Breast epithelium (tissue), 4 donors: ENCODE measurements around the gene CHCHD1. TPM values are rescaled to one million over a fixed set of nuclear protein-coding genes. Genes with fewer than 3 reads are reported as not detected.
"Not testable (repeated sequence)": the region's sequence is repeated elsewhere in the genome, so short reads cannot be mapped to it uniquely, and the experiment has no call there.

ENCODE experiments used
- DNase-seq, 2 donors: peaks; one replicate each; pipeline ENCODE4 v3.0.0-alpha.2; 2019; ENCODE audit warnings: low spot score in 2 of 2
- H3K27ac ChIP-seq, 2 donors: fragments of 200-600 bp; sonication (generic) in 1 of 2; one replicate each; pipeline ENCODE4 v1.5.1; 2016 to 2019; ENCODE audit warnings: mild to moderate bottlenecking in 1 of 2
- H3K27me3 ChIP-seq, 2 donors: fragments of 200-600 bp; sonication (generic) in 1 of 2; one replicate each; pipeline versions ENCODE4 v1.5.1 to v1.6.0; 2017 to 2019; ENCODE audit warnings: control low read depth in 1 of 2, mild to moderate bottlenecking in 1 of 2
- H3K36me3 ChIP-seq: fragments of 200-600 bp; one replicate; pipeline ENCODE4 v1.5.1; 2019
- H3K4me1 ChIP-seq, 2 donors: fragments of 200-600 bp; sonication (generic); one replicate each; pipeline ENCODE4 v1.5.1; 2016 to 2019; ENCODE audit warnings: control low read depth in 1 of 2
- H3K4me3 ChIP-seq, 3 donors: fragments of 200-600 bp; sonication (generic); 1 replicate in 2 of 3; 2 replicates in 1 of 3; pipeline ENCODE4 v1.5.1; 2016 to 2019; ENCODE audit warnings: mild to moderate bottlenecking in 3 of 3, moderate library complexity in 2 of 3
- H3K9me3 ChIP-seq, 2 donors: fragments of 200-600 bp; sonication (generic) in 1 of 2; one replicate each; pipeline ENCODE4 v1.5.1; 2016 to 2019; ENCODE audit warnings: control low read depth in 1 of 2
- CTCF ChIP-seq, 3 donors: fragments of 450-650 bp; IDR thresholded peaks; one replicate each; pipeline ENCODE4 v1.5.1; 2016 to 2017; ENCODE audit warnings: antibody characterized with exemption in 3 of 3, mild to moderate bottlenecking in 3 of 3, moderate library complexity in 3 of 3
- POLR2A ChIP-seq: fragments of 450-650 bp; IDR thresholded peaks from one replicate; pipeline ENCODE4 v1.6.1; 2016; ENCODE audit warnings: antibody characterized with exemption, mild to moderate bottlenecking, moderate library complexity
- POLR2AphosphoS5 ChIP-seq, 3 donors: sonication (generic); formaldehyde crosslinking; IDR thresholded peaks; one replicate each; pipeline ENCODE4 v1.6.1; 2017; ENCODE audit warnings: antibody characterized with exemption in 3 of 3
- intact Hi-C: fragments of 100-400 bp; cut with DNase I; formaldehyde crosslinking; loops from one replicate; pipeline ENCODE4 v1.15.1; 2023; ENCODE audit warnings: low total_unique reads
- total RNA-seq, 3 donors: library from RNA; depleted of rRNA; stranded (reverse); fragments of >200 nt; gene quantifications; one replicate each; pipeline ENCODE4 v1.1.0, GENCODE V29; 2016

The CHCHD1 gene
- total RNA-seq, 3 donors from 2014 or later: 25.1 to 37.0 (median 29.9) TPM

DNA sequence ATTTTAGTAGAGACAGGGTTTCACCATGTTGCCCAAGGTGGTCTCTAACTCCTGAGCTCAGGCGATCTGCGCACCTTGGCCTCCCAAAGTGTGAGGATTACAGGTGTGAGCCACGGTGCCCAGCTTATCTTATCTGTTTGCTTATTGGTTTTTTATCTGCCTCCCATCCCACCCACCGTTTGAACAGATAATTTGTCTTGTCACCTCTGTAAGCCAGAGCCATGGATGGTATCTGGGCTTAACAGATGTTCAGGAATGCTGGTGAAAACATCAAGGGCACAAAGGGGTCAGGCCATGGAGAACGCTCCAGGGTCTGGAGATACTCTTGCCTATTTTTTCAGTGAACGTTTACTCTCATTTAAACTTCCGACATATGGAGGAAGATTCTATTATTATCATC lies 41.5 kb downstream of the CHCHD1 start:
- intact Hi-C loops: no loop called here
- H3K4me1 ChIP-seq: peaks cover 0 to 12% of the 10 kb centered on the region in 2 donors
- no peaks in the 10 kb centered on the region for H3K9me3 ChIP-seq
- H3K27me3 ChIP-seq: no peaks in the 10 kb centered on the region
- TF ChIP-seq POLR2A (no peak), POLR2AphosphoS5 (IDR thresholded peaks at IDR 0.05) (no peak), CTCF (IDR thresholded peaks at IDR 0.05) (no peak)
- H3K4me3 ChIP-seq: no peak overlapping the region
- no peak overlapping the region for H3K27ac ChIP-seq
- DNase-seq: no peak
- no peaks in the 10 kb centered on the region for H3K36me3 ChIP-seq

GRCh38 chr10:73824146-73824725 lies 42.4 kb downstream of the CHCHD1 start:
- H3K9me3 ChIP-seq: no peaks in the 10 kb centered on the region
- no peaks in the 10 kb centered on the region for H3K36me3 ChIP-seq
- no peak for DNase-seq
- H3K4me3 ChIP-seq: no peak overlapping the region
- no peaks in the 10 kb centered on the region for H3K27me3 ChIP-seq
- intact Hi-C loops: no loop called here
- H3K4me1 ChIP-seq: peaks cover 0 to 8% of the 10 kb centered on the region in 2 donors
- no peak for TF ChIP-seq POLR2AphosphoS5 (IDR thresholded peaks at IDR 0.05)
- TF ChIP-seq POLR2A: no peak
- no peak for TF ChIP-seq CTCF (IDR thresholded peaks at IDR 0.05)
- H3K27ac ChIP-seq: no peak overlapping the region

- Histone ChIP-seq H3K4me1 (no peaks in the 10 kb centered on the region), H3K27ac (no peak overlapping the region), H3K36me3 (no peaks in the 10 kb centered on the region), H3K27me3 (no peaks in the 10 kb centered on the region), H3K4me3 (no peak overlapping the region), H3K9me3 (no peaks in the 10 kb centered on the region)
- intact Hi-C loops: no loop called here
- DNase-seq: no peak
- no peak for TF ChIP-seq CTCF (IDR thresholded peaks at IDR 0.05)
- no peak for TF ChIP-seq POLR2AphosphoS5 (IDR thresholded peaks at IDR 0.05)
- TF ChIP-seq POLR2A: no peak
Observed at GRCh38 chr10:73827346-73828089, 45.7 kb downstream of the CHCHD1 start.

- H3K27ac ChIP-seq: no peak overlapping the region
- no peak overlapping the region for H3K4me3 ChIP-seq
- intact Hi-C loops: no loop called here
- no peaks in the 10 kb centered on the region for H3K4me1 ChIP-seq
- DNase-seq: no peak
- H3K27me3 ChIP-seq: no peaks in the 10 kb centered on the region
- TF ChIP-seq CTCF (IDR thresholded peaks at IDR 0.05) (no peak), POLR2A (no peak), POLR2AphosphoS5 (IDR thresholded peaks at IDR 0.05) (no peak)
- no peaks in the 10 kb centered on the region for H3K9me3 ChIP-seq
- no peaks in the 10 kb centered on the region for H3K36me3 ChIP-seq
Observed at GRCh38 chr10:73828161-73828560, 46.3 kb downstream of the CHCHD1 start.

GRCh38 chr10:73829090-73829489 lies 47.2 kb downstream of the CHCHD1 start:
- H3K27ac ChIP-seq, H3K36me3 ChIP-seq, DNase-seq, intact Hi-C loops, H3K9me3 ChIP-seq, H3K27me3 ChIP-seq, H3K4me1 ChIP-seq, H3K4me3 ChIP-seq: not testable (repeated sequence)

Other genes with a start within 250 kb of the CHCHD1 start
- 100 to 1,000 TPM in 1 of 3 donors, 10 to 100 TPM in 2; 18.2 to 106 (median 57.0) TPM for gene USP54, start 190.7 kb upstream of the CHCHD1 start, total RNA-seq
- 1 to 10 TPM in 1 of 3 donors, under 1 TPM in 2; 0.80 to 1.2 (median 0.98) TPM for gene MYOZ1, start 140.6 kb upstream of the CHCHD1 start, total RNA-seq
- under 1 TPM in 1 of 3 donors, not detected in 2; 0.15 TPM for gene SYNPO2L, start 126.0 kb upstream of the CHCHD1 start, total RNA-seq
- gene AGAP5, start 83.9 kb upstream of the CHCHD1 start, total RNA-seq: 10 to 100 TPM in 1 of 3 donors, 1 to 10 TPM in 2; 5.4 to 11.7 (median 7.9) TPM
- 10 to 100 TPM; 33.9 to 57.7 (median 50.1) TPM for gene SEC24C, start 37.7 kb upstream of the CHCHD1 start, total RNA-seq
- 10 to 100 TPM; 79.2 to 87.8 (median 84.2) TPM for gene ZSWIM8, start 3.6 kb downstream of the CHCHD1 start, total RNA-seq
- 10 to 100 TPM; 30.7 to 37.7 (median 33.8) TPM for gene NDST2, start 29.6 kb downstream of the CHCHD1 start, total RNA-seq
- gene CAMK2G, start 92.5 kb downstream of the CHCHD1 start, total RNA-seq: 10 to 100 TPM; 22.6 to 28.0 (median 27.2) TPM
- gene PLAU, start 129.1 kb downstream of the CHCHD1 start, total RNA-seq: 10 to 100 TPM in 1 of 3 donors, 1 to 10 TPM in 2; 4.2 to 11.0 (median 5.2) TPM
- 10 to 100 TPM; 73.1 to 95.0 (median 77.6) TPM for gene VCL, start 216.1 kb downstream of the CHCHD1 start, total RNA-seq